SH-SY5Y (cell line): ENCODE data around the gene MALT1.

Experiments
- GATA2 ChIP-seq: IDR thresholded peaks from 2 replicates; pipeline ENCODE4 v1.6.1; 2011; ENCODE audit warnings: mild to moderate bottlenecking, low read depth, low read length
- GATA3 ChIP-seq: IDR thresholded peaks from 2 replicates; pipeline ENCODE4 v1.6.1; 2011; ENCODE audit warnings: low read depth, mild to moderate bottlenecking, low read length, moderate library complexity

DNA sequence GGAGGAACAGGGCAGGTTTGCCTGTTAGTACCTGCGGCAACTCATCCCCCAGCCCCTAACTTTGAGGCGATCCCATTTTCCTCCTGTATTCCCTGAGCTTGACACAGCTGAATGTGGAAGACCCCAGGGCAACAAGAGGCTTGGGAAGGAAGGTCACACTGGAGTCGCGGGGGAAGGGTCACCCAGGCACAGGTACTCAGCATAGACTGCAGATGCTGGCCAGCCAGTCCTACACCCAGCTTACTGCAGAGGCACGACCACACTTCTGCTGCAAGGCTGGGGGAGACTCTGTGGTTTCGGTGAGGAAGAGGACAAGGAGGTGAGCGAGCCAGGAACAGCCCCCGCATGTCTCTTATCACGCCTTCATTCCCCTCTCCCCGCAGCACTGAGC, 91.5 kb downstream of the MALT1 start:
- TF ChIP-seq GATA3, result no peak
- no peak for TF ChIP-seq GATA2
